Gastroesophageal sphincter (tissue), 3 donors: ENCODE results near the gene TAF1C.

Experiments
- EP300 ChIP-seq: sonication (generic); formaldehyde crosslinking; IDR thresholded peaks from one replicate; pipeline ENCODE4 v1.6.1; 2017; ENCODE audit warnings: antibody characterized with exemption, mild to moderate bottlenecking
- TF ChIP-seq, protein P1 (sequence below), 4 experiments: fragments of 200-600 bp in 2 of 4; fragments of 450-650 bp in 2 of 4; sonication (generic) in 1 of 4; IDR thresholded peaks; one replicate each; pipeline ENCODE4 v1.5.1; 2017 to 2019; ENCODE audit warnings: antibody characterized with exemption in 4 of 4, mild to moderate bottlenecking in 2 of 4, moderate library complexity in 2 of 4

DNA sequence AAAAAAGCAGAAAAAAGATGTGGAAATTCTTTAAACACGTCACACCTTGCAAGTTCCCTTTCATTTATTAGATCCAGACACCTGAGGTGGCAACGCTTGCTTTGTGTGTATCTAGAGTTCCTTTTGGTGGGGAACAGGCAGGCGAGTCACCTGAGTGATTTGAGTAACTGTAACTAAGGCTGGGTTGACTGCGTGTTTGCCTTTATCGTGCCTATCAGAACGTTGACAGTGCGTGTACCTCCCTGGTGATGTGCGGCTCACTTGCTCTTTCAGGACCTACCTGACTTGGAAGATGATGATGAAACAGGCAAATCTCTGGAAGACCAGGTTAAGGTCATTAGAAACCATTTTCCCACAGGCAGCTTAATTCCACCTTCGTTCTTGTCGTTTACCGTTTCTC is 12.5 kb downstream of the TAF1C start:
- no peak for TF ChIP-seq EP300
- TF ChIP-seq, protein P1, sequence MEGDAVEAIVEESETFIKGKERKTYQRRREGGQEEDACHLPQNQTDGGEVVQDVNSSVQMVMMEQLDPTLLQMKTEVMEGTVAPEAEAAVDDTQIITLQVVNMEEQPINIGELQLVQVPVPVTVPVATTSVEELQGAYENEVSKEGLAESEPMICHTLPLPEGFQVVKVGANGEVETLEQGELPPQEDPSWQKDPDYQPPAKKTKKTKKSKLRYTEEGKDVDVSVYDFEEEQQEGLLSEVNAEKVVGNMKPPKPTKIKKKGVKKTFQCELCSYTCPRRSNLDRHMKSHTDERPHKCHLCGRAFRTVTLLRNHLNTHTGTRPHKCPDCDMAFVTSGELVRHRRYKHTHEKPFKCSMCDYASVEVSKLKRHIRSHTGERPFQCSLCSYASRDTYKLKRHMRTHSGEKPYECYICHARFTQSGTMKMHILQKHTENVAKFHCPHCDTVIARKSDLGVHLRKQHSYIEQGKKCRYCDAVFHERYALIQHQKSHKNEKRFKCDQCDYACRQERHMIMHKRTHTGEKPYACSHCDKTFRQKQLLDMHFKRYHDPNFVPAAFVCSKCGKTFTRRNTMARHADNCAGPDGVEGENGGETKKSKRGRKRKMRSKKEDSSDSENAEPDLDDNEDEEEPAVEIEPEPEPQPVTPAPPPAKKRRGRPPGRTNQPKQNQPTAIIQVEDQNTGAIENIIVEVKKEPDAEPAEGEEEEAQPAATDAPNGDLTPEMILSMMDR (IDR thresholded peaks at IDR 0.05): no peak
